HG03520 (cell line): Measurements from ENCODE around the gene APC.
A peak's percentile ranks its signal among the peaks of the same experiment; 100 is the strongest.

Experiments used
- ATAC-seq: cut with Tn5 transposase; IDR thresholded peaks from one replicate; pipeline ENCODE4 v1.9.1; 2021; ENCODE audit warnings: mild to moderate bottlenecking, moderate library complexity; ENCODE audit not compliant: unreplicated experiment

Gene APC

GRCh38 chr5:112737463-112738190 lies at the start of gene APC:
APC (plus strand) TSS chr5:112737885; CDS start chr5:112754891, 17,006 bp downstream.
- ATAC-seq: peak; percentile 99

- no peak for ATAC-seq
These were observed 48.4 kb upstream of the APC start for GRCh38 chr5:112689155-112689909.

- ATAC-seq: no peak
These were observed 46.9 kb upstream of the APC start for GRCh38 chr5:112690605-112691338.

- ATAC-seq: no peak
These were observed 46.4 kb upstream of the APC start for GRCh38 chr5:112691339-112691680.

- no peak for ATAC-seq
These were observed 45.9 kb upstream of the APC start for GRCh38 chr5:112691758-112692157.

- ATAC-seq: no peak
These were observed 45.2 kb upstream of the APC start for GRCh38 chr5:112692472-112692871.

- ATAC-seq: no peak
These were observed 44.4 kb upstream of the APC start for GRCh38 chr5:112693301-112693700.

GRCh38 chr5:112694853-112695709 lies 42.6 kb upstream of the APC start:
- no peak for ATAC-seq

GRCh38 chr5:112696786-112697185 lies 40.9 kb upstream of the APC start:
- ATAC-seq: no peak

- no peak for ATAC-seq
These were observed 40.4 kb upstream of the APC start for GRCh38 chr5:112697322-112697721.

- ATAC-seq: no peak
These were observed 39.9 kb upstream of the APC start for GRCh38 chr5:112697833-112698232.

- no peak for ATAC-seq
These were observed 33.5 kb upstream of the APC start for GRCh38 chr5:112703866-112704820.

GRCh38 chr5:112706446-112707016 lies 31.2 kb upstream of the APC start:
- ATAC-seq: no peak

GRCh38 chr5:112707187-112708102 lies 30.2 kb upstream of the APC start:
- peak; percentile 92 for ATAC-seq

GRCh38 chr5:112708103-112708622 lies 29.5 kb upstream of the APC start:
- no peak for ATAC-seq

GRCh38 chr5:112709416-112709815 lies 28.3 kb upstream of the APC start:
- ATAC-seq: no peak

- no peak for ATAC-seq
These were observed 26.8 kb upstream of the APC start for GRCh38 chr5:112710896-112711295.

- ATAC-seq: no peak
These were observed 26.2 kb upstream of the APC start for GRCh38 chr5:112711436-112711835.
